Kidney glomerular epithelial cell (primary cell): ENCODE measurements around the gene TBC1D16.

Source experiments
- DNase-seq: peaks from one replicate; lab custom pipeline; 2025; lab: John Stamatoyannopoulos, UW

TBC1D16 gene

GRCh38 chr17:79950751-79951150 is 84.9 kb downstream of the TBC1D16 start:
- DNase-seq = no peak

- DNase-seq = no peak
Observed at GRCh38 chr17:79950306-79950705, 85.4 kb downstream of the TBC1D16 start.

GRCh38 chr17:79949656-79950209 is 85.9 kb downstream of the TBC1D16 start:
- no peak for DNase-seq

GRCh38 chr17:79948945-79949655 is 86.6 kb downstream of the TBC1D16 start:
- DNase-seq = no peak

- DNase-seq = no peak
Observed at GRCh38 chr17:79948406-79948944, 87.2 kb downstream of the TBC1D16 start.

- DNase-seq = no peak
Observed at GRCh38 chr17:79947351-79948031, 88.2 kb downstream of the TBC1D16 start.

- no peak for DNase-seq
Observed at GRCh38 chr17:79946352-79947231, 89.1 kb downstream of the TBC1D16 start.

GRCh38 chr17:79945591-79946255 is 89.9 kb downstream of the TBC1D16 start:
- DNase-seq = no peak

GRCh38 chr17:79944821-79945391 is 90.8 kb downstream of the TBC1D16 start:
- no peak for DNase-seq

- no peak for DNase-seq
Observed at GRCh38 chr17:79944251-79944812, 91.3 kb downstream of the TBC1D16 start.

- no peak for DNase-seq
Observed at GRCh38 chr17:79943347-79944241, 92.1 kb downstream of the TBC1D16 start.

- DNase-seq = no peak
Observed at GRCh38 chr17:79942591-79943346, 92.9 kb downstream of the TBC1D16 start.

- DNase-seq = no peak
Observed at GRCh38 chr17:79942011-79942405, 93.7 kb downstream of the TBC1D16 start.

GRCh38 chr17:79941088-79942010 is 94.3 kb downstream of the TBC1D16 start:
- no peak for DNase-seq

GRCh38 chr17:79940459-79941087 is 95.1 kb downstream of the TBC1D16 start:
- DNase-seq = no peak

GRCh38 chr17:79939755-79940458 is 95.8 kb downstream of the TBC1D16 start:
- no peak for DNase-seq

GRCh38 chr17:79939094-79939435 is 96.6 kb downstream of the TBC1D16 start:
- no peak for DNase-seq
